CD14-positive monocyte (primary cell): Measurements from ENCODE around the gene SLC25A44. TPM values are rescaled to one million over a fixed set of nuclear protein-coding genes. Genes with fewer than 3 reads are reported as not detected.

ENCODE experiments used
- DNase-seq, 3 donors: peaks; one replicate each; pipeline ENCODE4 v3.0.0-alpha.2; 2011 to 2022
- H2AFZ ChIP-seq: 2 replicates; pipeline ENCODE4 v1.6.0; 2012; ENCODE audit warnings: mild to moderate bottlenecking, low read depth, low read length, inconsistent platforms; ENCODE audit not compliant: insufficient read depth, poor library complexity, severe bottlenecking
- H3K27ac ChIP-seq, 2 donors: 1 replicate in 1 of 2; 2 replicates in 1 of 2; pipeline ENCODE4 v1.5.1; 2012 to 2013; ENCODE audit warnings: low read length in 2 of 2, control low read depth in 1 of 2, inconsistent platforms in 1 of 2, low read depth in 1 of 2, mild to moderate bottlenecking in 1 of 2
- H3K27me3 ChIP-seq, 2 donors: one replicate each; pipeline versions ENCODE4 v1.6.0 to v1.6.1; 2011 to 2013; ENCODE audit warnings: low read length in 2 of 2; ENCODE audit not compliant: control insufficient read depth in 2 of 2, insufficient read depth in 2 of 2
- H3K36me3 ChIP-seq, 2 donors: replicated peaks in 1 of 2; 1 replicate in 1 of 2; 2 replicates in 1 of 2; pipeline versions ENCODE4 v1.5.1 to v1.6.1; 2012 to 2013; ENCODE audit warnings: low read length in 2 of 2, control low read depth in 1 of 2, inconsistent platforms in 1 of 2, mild to moderate bottlenecking in 1 of 2; ENCODE audit not compliant: insufficient read depth in 2 of 2, control insufficient read depth in 1 of 2
- H3K4me1 ChIP-seq, 2 donors: 1 replicate in 1 of 2; 2 replicates in 1 of 2; pipeline versions ENCODE4 v1.5.1 to v1.6.1; 2012 to 2013; ENCODE audit warnings: low read length in 2 of 2, control low read depth in 1 of 2, inconsistent platforms in 1 of 2, mild to moderate bottlenecking in 1 of 2, moderate library complexity in 1 of 2; ENCODE audit not compliant: insufficient read depth in 2 of 2, control insufficient read depth in 1 of 2
- H3K4me2 ChIP-seq: replicated peaks from 2 replicates; pipeline ENCODE3; 2012; ENCODE audit warnings: low read length, moderate library complexity, mild to moderate bottlenecking; ENCODE audit not compliant: poor library complexity, severe bottlenecking; ENCODE audit errors: extremely low read depth
- H3K4me3 ChIP-seq, 3 experiments: fragments of 200-600 bp in 1 of 3; sonication (generic) in 1 of 3; replicated peaks in 1 of 3; 1 replicate in 2 of 3; 2 replicates in 1 of 3; pipeline ENCODE4 v1.5.1; 2011 to 2013; ENCODE audit warnings: low read length in 3 of 3, mild to moderate bottlenecking in 3 of 3, control low read depth in 2 of 3, low read depth in 2 of 3, inconsistent platforms in 1 of 3, moderate library complexity in 1 of 3
- H3K79me2 ChIP-seq: 2 replicates; pipeline ENCODE4 v1.6.0; 2012; ENCODE audit warnings: mild to moderate bottlenecking, control low read depth, inconsistent platforms, low read length, moderate library complexity; ENCODE audit not compliant: insufficient read depth
- H3K9ac ChIP-seq: 2 replicates; pipeline ENCODE4 v1.6.0; 2017; ENCODE audit warnings: low read length, mild to moderate bottlenecking; ENCODE audit not compliant: insufficient read depth, poor library complexity, severe bottlenecking
- H3K9me3 ChIP-seq, 2 donors: replicated peaks in 1 of 2; 1 replicate in 1 of 2; 2 replicates in 1 of 2; pipeline versions ENCODE4 v1.5.1 to v1.6.1; 2012 to 2013; ENCODE audit warnings: low read length in 2 of 2, control low read depth in 1 of 2; ENCODE audit not compliant: control insufficient read depth in 1 of 2, insufficient read depth in 1 of 2
- H4K20me1 ChIP-seq: 2 replicates; pipeline ENCODE4 v1.6.0; 2012; ENCODE audit warnings: mild to moderate bottlenecking, low read length, control low read depth, moderate library complexity; ENCODE audit not compliant: insufficient read depth
- H3K27ac Mint-ChIP-seq, 7 donors: one replicate each; pipeline ENCODE4 v1.8.0; 2020; ENCODE audit warnings: mild to moderate bottlenecking in 7 of 7, mixed read lengths in 7 of 7, moderate library complexity in 6 of 7, inconsistent platforms in 2 of 7
- H3K27me3 Mint-ChIP-seq, 3 donors: one replicate each; pipeline ENCODE4 v1.8.0; 2021 to 2022; ENCODE audit warnings: low read depth in 3 of 3, mild to moderate bottlenecking in 3 of 3, mixed read lengths in 3 of 3, moderate library complexity in 3 of 3, inconsistent platforms in 1 of 3
- H3K36me3 Mint-ChIP-seq, 2 donors: one replicate each; pipeline ENCODE4 v1.8.0; 2020; ENCODE audit warnings: mixed read lengths in 2 of 2, inconsistent platforms in 1 of 2, mild to moderate bottlenecking in 1 of 2
- H3K4me1 Mint-ChIP-seq: one replicate; pipeline ENCODE4 v1.8.0; 2020; ENCODE audit warnings: mild to moderate bottlenecking, mixed read lengths
- H3K4me3 Mint-ChIP-seq, 2 donors: one replicate each; pipeline ENCODE4 v1.8.0; 2020; ENCODE audit warnings: mild to moderate bottlenecking in 2 of 2, mixed read lengths in 2 of 2, moderate library complexity in 1 of 2
- H3K9me3 Mint-ChIP-seq, 7 donors: one replicate each; pipeline ENCODE4 v1.8.0; 2020 to 2022; ENCODE audit warnings: mixed read lengths in 7 of 7, mild to moderate bottlenecking in 6 of 7, moderate library complexity in 6 of 7, inconsistent platforms in 2 of 7
- CTCF ChIP-seq: fragments of 200-600 bp; IDR thresholded peaks from one replicate; pipeline ENCODE4 v1.8.0; 2022; ENCODE audit warnings: antibody characterized with exemption, mild to moderate bottlenecking
- WGBS: methylation state at CpG from one replicate; pipeline ENCODE4 v1.1.5; 2013; ENCODE audit warnings: missing lambda C conversion rate; ENCODE audit not compliant: insufficient coverage; 5-methylcytosine and 5-hydroxymethylcytosine counted together
- intact Hi-C, 2 donors: fragments of 100-400 bp; cut with micrococcal nuclease; formaldehyde crosslinking; loops; one replicate each; pipeline versions ENCODE4 v1.15.0 to v1.15.1; 2023
- polyA plus RNA-seq, 3 donors: library from polyadenylated mRNA; depleted of rRNA in 1 of 3; unstranded in 2 of 3; stranded (reverse) in 1 of 3; fragments of 300-500 nt in 2 of 3; fragments of >200 nt in 1 of 3; fragmentation: Illumina TruSeq in 2 of 3; gene quantifications; 1 replicate in 2 of 3; 2 replicates in 1 of 3; pipeline ENCODE4 v1.2.3, GENCODE V29; 2012 to 2021

The SLC25A44 gene
- polyA plus RNA-seq, 3 donors, result 17.1 to 28.8 (median 24.1) TPM

- Histone ChIP-seq H3K79me2 (no peaks in the 10 kb centered on the region), H3K9me3 (no peaks in the 10 kb centered on the region), H3K27me3 (no peaks in the 10 kb centered on the region), H3K27ac (no peak overlapping the region), H4K20me1 (no peaks in the 10 kb centered on the region), H3K4me2 (no peak overlapping the region), H3K4me1 (no peaks in the 10 kb centered on the region), H3K9ac (no peak overlapping the region), H3K4me3 (no peak overlapping the region), H2AFZ (no peak overlapping the region), H3K36me3 (peaks cover 35 to 70% of the 10 kb centered on the region in 2 donors)
- peaks cover 1% of the 10 kb centered on the region for H3K4me1 Mint-ChIP-seq
- H3K27ac Mint-ChIP-seq, result no peak overlapping the region
- no peak for DNase-seq
- no peak overlapping the region for H3K4me3 Mint-ChIP-seq
- peaks cover 49 to 71% of the 10 kb centered on the region in 2 donors for H3K36me3 Mint-ChIP-seq
- intact Hi-C loops, result no loop called here
- peaks cover 0 to 1% (median 0%) of the 10 kb centered on the region in 7 donors for H3K9me3 Mint-ChIP-seq
- WGBS, result no CpG with 5 or more reads among the region's 1 CpG
- TF ChIP-seq CTCF, result no peak
- no peaks in the 10 kb centered on the region for H3K27me3 Mint-ChIP-seq
These were observed 36.6 kb downstream of the SLC25A44 start for GRCh38 chr1:156230473-156230837.

- intact Hi-C loops, result no loop called here
- Mint-ChIP-seq H3K36me3 (peaks cover 55 to 80% of the 10 kb centered on the region in 2 donors), H3K27ac (no peak overlapping the region), H3K27me3 (peaks cover 0 to 3% (median 0%) of the 10 kb centered on the region in 3 donors), H3K4me3 (no peak overlapping the region), H3K4me1 (no peaks in the 10 kb centered on the region), H3K9me3 (peaks cover 0 to 1% (median 0%) of the 10 kb centered on the region in 7 donors)
- H3K9ac ChIP-seq, result no peak overlapping the region
- peaks cover 43 to 79% of the 10 kb centered on the region in 2 donors for H3K36me3 ChIP-seq
- no peak overlapping the region for H3K4me2 ChIP-seq
- no peaks in the 10 kb centered on the region for H3K27me3 ChIP-seq
- no peaks in the 10 kb centered on the region for H3K4me1 ChIP-seq
- no peaks in the 10 kb centered on the region for H4K20me1 ChIP-seq
- DNase-seq, result no peak
- H3K79me2 ChIP-seq, result no peaks in the 10 kb centered on the region
- H2AFZ ChIP-seq, result no peak overlapping the region
- H3K27ac ChIP-seq, result no peak overlapping the region
- WGBS, result 57% methylated on average over 6 of the region's 12 CpGs
- TF ChIP-seq CTCF, result no peak
- H3K4me3 ChIP-seq, result no peak overlapping the region
- H3K9me3 ChIP-seq, result no peaks in the 10 kb centered on the region
These were observed 38.4 kb downstream of the SLC25A44 start for GRCh38 chr1:156232201-156232894.
